GM12892 (cell line): ENCODE data around the gene CAPN1.

Experiments used
- POLR2A ChIP-seq: IDR thresholded peaks from 2 replicates; pipeline ENCODE4 v1.6.1; 2011; ENCODE audit warnings: low read depth, low read length, control low read depth
- POLR2AphosphoS5 ChIP-seq: IDR thresholded peaks from 2 replicates; pipeline ENCODE4 v1.6.1; 2011; ENCODE audit warnings: low read depth, low read length, control low read depth
- TAF1 ChIP-seq: IDR thresholded peaks from 2 replicates; pipeline ENCODE4 v1.6.1; 2011; ENCODE audit warnings: low read depth, mild to moderate bottlenecking, control low read depth, low read length, borderline replicate concordance

DNA sequence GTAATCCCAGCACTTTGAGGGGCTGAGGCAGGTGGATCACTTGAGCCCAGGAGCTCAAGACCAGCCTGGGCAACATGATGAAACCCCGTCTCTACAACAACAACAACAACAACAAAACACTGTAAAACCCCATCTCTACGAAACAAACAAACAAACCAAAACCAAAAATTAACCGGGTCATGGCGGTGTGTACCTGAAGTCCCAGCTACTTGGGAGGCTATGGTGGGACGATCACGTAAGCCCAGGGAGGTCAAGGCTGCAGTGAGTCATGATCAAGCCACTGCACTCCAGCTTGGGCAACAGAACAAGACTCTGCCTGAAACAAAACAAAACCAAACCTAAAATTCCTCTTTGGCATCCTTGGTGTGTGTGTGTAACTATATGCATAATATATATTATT is 73.0 kb downstream of the CAPN1 start:
- TF ChIP-seq TAF1 (no peak), POLR2AphosphoS5 (no peak), POLR2A (no peak)
